Right lobe of liver (tissue), 6 donors: ENCODE results near the gene TMEM38B. TPM values are rescaled to one million over a fixed set of nuclear protein-coding genes. Genes with fewer than 3 reads are reported as not detected.

Experiments used
- ATAC-seq, 4 donors: fragments of 200-7000 bp; cut with Tn5 transposase; one replicate each; pipeline ENCODE4 v1.9.1; 2020; ENCODE audit warnings: mild to moderate bottlenecking in 4 of 4, moderate library complexity in 4 of 4
- DNase-seq, 3 donors: peaks; one replicate each; pipeline ENCODE4 v3.0.0-alpha.2; 2020
- H3K27ac ChIP-seq, 3 donors: fragments of 200-600 bp; one replicate each; pipeline ENCODE4 v1.8.0; 2022
- H3K27me3 ChIP-seq, 2 donors: fragments of 200-600 bp; one replicate each; pipeline ENCODE4 v1.8.0; 2022
- H3K36me3 ChIP-seq, 4 donors: fragments of 200-600 bp; sonication (generic) in 1 of 4; one replicate each; pipeline versions ENCODE4 v1.5.1 to v1.8.0; 2017 to 2022; ENCODE audit warnings: control low read depth in 1 of 4
- H3K4me1 ChIP-seq, 4 donors: fragments of 200-600 bp; sonication (generic) in 1 of 4; one replicate each; pipeline versions ENCODE4 v1.5.1 to v1.8.0; 2017 to 2022; ENCODE audit warnings: control low read depth in 1 of 4
- H3K4me3 ChIP-seq, 3 donors: fragments of 200-600 bp; one replicate each; pipeline ENCODE4 v1.8.0; 2022
- H3K9me3 ChIP-seq, 4 donors: fragments of 200-600 bp; sonication (generic) in 1 of 4; one replicate each; pipeline versions ENCODE4 v1.5.1 to v1.8.0; 2017 to 2022; ENCODE audit warnings: control low read depth in 1 of 4
- CTCF ChIP-seq, 4 donors: fragments of 200-600 bp in 3 of 4; fragments of 450-650 bp in 1 of 4; IDR thresholded peaks; one replicate each; pipeline versions ENCODE4 v1.5.1 to v1.8.0; 2016 to 2022; ENCODE audit warnings: antibody characterized with exemption in 4 of 4, mild to moderate bottlenecking in 2 of 4
- POLR2A ChIP-seq: fragments of 450-650 bp; IDR thresholded peaks from one replicate; pipeline ENCODE4 v1.6.1; 2017; ENCODE audit warnings: antibody characterized with exemption, mild to moderate bottlenecking
- WGBS: methylation state at CpG from one replicate; pipeline ENCODE4 v1.1.6; 2018; ENCODE audit warnings: low coverage, low lambda C conversion rate; ENCODE audit not compliant: insufficient coverage; ENCODE audit errors: missing lambda C conversion rate; 5-methylcytosine and 5-hydroxymethylcytosine counted together
- intact Hi-C, 2 donors: fragments of 100-400 bp; cut with DNase I; formaldehyde crosslinking; loops; one replicate each; pipeline versions ENCODE4 v1.11.2 to v1.14.1; 2022
- total RNA-seq, 6 experiments: library from RNA; depleted of rRNA in 2 of 6; stranded (reverse); fragments of >200 nt in 2 of 6; fragmentation: NEBNext Ultra II Directional in 3 of 6; extraction: Animal tissue kit (Norgen Biotek cat#: 25700) in 3 of 6; gene quantifications; one replicate each; pipeline versions ENCODE4 v1.1.0 to v1.2.4, GENCODE V29; 2016 to 2023
- donor health status: DM: no; HTN: yes; CAD: no.
- donor health status: DM: no; HTN: no; CAD: no.
- donor health status: DM: no; HTN: no; CAD: no.
- donor health status: DM: no; HTN: yes; CAD: no.
- donor health status: DM: no; HTN: yes; CAD: no.

The TMEM38B gene
- total RNA-seq, 6 experiments from 2014 or later: 9.5 to 16.9 (median 11.9) TPM

GRCh38 chr9:105696219-105696793 is 2.0 kb downstream of the TMEM38B start:
- DNase-seq: no peak
- Histone ChIP-seq H3K27me3 (no peaks in the 10 kb centered on the region), H3K27ac (no peak overlapping the region), H3K9me3 (no peaks in the 10 kb centered on the region), H3K4me3 (no peak overlapping the region), H3K4me1 (peaks cover 0 to 6% (median 3%) of the 10 kb centered on the region in 4 donors), H3K36me3 (no peaks in the 10 kb centered on the region)
- TF ChIP-seq POLR2A: no peak
- no peak for TF ChIP-seq CTCF (IDR thresholded peaks at IDR 0.05)
- intact Hi-C loops: no loop called here
- 92% methylated on average over 12 of the region's 12 CpGs for WGBS
- ATAC-seq: no peak

- WGBS: 75% methylated on average over 4 of the region's 4 CpGs
- TF ChIP-seq POLR2A: no peak
- TF ChIP-seq CTCF (IDR thresholded peaks at IDR 0.05): no peak
- H3K4me3 ChIP-seq: no peak overlapping the region
- ATAC-seq: no peak
- DNase-seq: no peak
- intact Hi-C loops: no loop called here
- no peaks in the 10 kb centered on the region for H3K9me3 ChIP-seq
- no peaks in the 10 kb centered on the region for H3K27me3 ChIP-seq
- H3K36me3 ChIP-seq: no peaks in the 10 kb centered on the region
- no peak overlapping the region for H3K27ac ChIP-seq
- H3K4me1 ChIP-seq: peaks cover 0 to 6% (median 3%) of the 10 kb centered on the region in 4 donors
Measured at GRCh38 chr9:105697871-105698270, 3.5 kb downstream of the TMEM38B start.

GRCh38 chr9:105698348-105698870 is 4.1 kb downstream of the TMEM38B start:
- Histone ChIP-seq H3K4me3 (no peak overlapping the region), H3K9me3 (no peaks in the 10 kb centered on the region), H3K27me3 (no peaks in the 10 kb centered on the region), H3K27ac (no peak overlapping the region), H3K4me1 (peaks cover 0 to 5% (median 1%) of the 10 kb centered on the region in 4 donors), H3K36me3 (no peaks in the 10 kb centered on the region)
- DNase-seq (no peak), ATAC-seq (no peak)
- TF ChIP-seq CTCF (IDR thresholded peaks at IDR 0.05) (no peak), POLR2A (no peak)
- intact Hi-C loops: no loop called here
- 92% methylated on average over 1 of the region's 1 CpG for WGBS

- TF ChIP-seq POLR2A (no peak), CTCF (IDR thresholded peaks at IDR 0.05) (no peak)
- no peak overlapping the region for H3K4me3 ChIP-seq
Measured at GRCh38 chr9:105700668-105701067, 6.3 kb downstream of the TMEM38B start.

More at GRCh38 chr9:105700668-105701067, 6.3 kb downstream of the TMEM38B start:
- no peaks in the 10 kb centered on the region for H3K9me3 ChIP-seq
- no CpG with 5 or more reads among the region's 1 CpG for WGBS
- H3K36me3 ChIP-seq: no peaks in the 10 kb centered on the region
- intact Hi-C loops: no loop called here
- H3K27ac ChIP-seq: no peak overlapping the region
- DNase-seq: no peak
- ATAC-seq: no peak
- peaks cover 0 to 1% (median 0%) of the 10 kb centered on the region in 4 donors for H3K4me1 ChIP-seq
- H3K27me3 ChIP-seq: no peaks in the 10 kb centered on the region
